Measurements from ENCODE around the gene SYTL2. TPM values are rescaled to one million over a fixed set of nuclear protein-coding genes. Genes with fewer than 3 reads are reported as not detected.

The SYTL2 gene
- polyA plus RNA-seq, 1 of the 3 experiments (the other 2 are of a cell fraction): 36.0 TPM

- Histone ChIP-seq H3K4me3 (ENCODE audit: low read depth in 2 of 2, low read length in 1 of 2) (no peak overlapping the region), H3K27ac (ENCODE audit: low read depth in 2 of 2, low read length in 1 of 2) (no peak overlapping the region), H3K36me3 (replicated peaks in 1 of 2; ENCODE audit: control insufficient read depth in 1 of 2, insufficient read depth in 2 of 2, low read length in 1 of 2) (peaks cover 4 to 5% of the 10 kb centered on the region in 2 experiments), H3K79me2 (ENCODE audit: insufficient read depth) (peaks cover 15% of the 10 kb centered on the region), H3K9me3 (no peaks in the 10 kb centered on the region), H2AFZ (ENCODE audit: low read depth) (no peak overlapping the region), H4K20me1 (ENCODE audit: insufficient read depth) (peaks cover 12% of the 10 kb centered on the region), H3K4me2 (no peak overlapping the region), H3K9me2 (0 out of 2 replicates have a peak, but pooled peaks cover 3% of the 10 kb centered on the region), H3F3A (replicated peaks; ENCODE audit: insufficient read depth) (no peaks in the 10 kb centered on the region), H3K27me3 (ENCODE audit: insufficient read depth) (no peaks in the 10 kb centered on the region), H3K9ac (no peak overlapping the region), H3K4me1 (ENCODE audit: control insufficient read depth in 1 of 2, insufficient read depth in 2 of 2, low read depth in 1 of 2, low read length in 1 of 2) (peaks cover 0 to 2% of the 10 kb centered on the region in 2 experiments; a peak in 2 of 4 replicates)
- WGBS (ENCODE audit: low lambda C conversion rate): 94% methylated on average over 1 of the region's 1 CpG
- TF ChIP-seq EZH2phosphoT487 (IDR thresholded peaks at IDR 0.05; ENCODE audit: borderline replicate concordance, low read depth) (no peak), FOSL2 (IDR thresholded peaks at IDR 0.05; ENCODE audit: borderline replicate concordance, low read depth) (no peak), ELF1 (IDR thresholded peaks at IDR 0.05) (no peak), TCF12 (IDR thresholded peaks at IDR 0.05) (no peak), YY1 (IDR thresholded peaks at IDR 0.05; ENCODE audit: low read depth) (no peak), NRF1 (IDR thresholded peaks at IDR 0.05; ENCODE audit: low read depth, low read length) (no peak), GATA2 (CRISPR knock-in tag; IDR thresholded peaks at IDR 0.05) (no peak), RCOR1 (IDR thresholded peaks at IDR 0.05; ENCODE audit: low read length) (no peak), NFIC (IDR thresholded peaks at IDR 0.05; ENCODE audit: borderline replicate concordance) (no peak)
- TF ChIP-seq, protein P1, sequence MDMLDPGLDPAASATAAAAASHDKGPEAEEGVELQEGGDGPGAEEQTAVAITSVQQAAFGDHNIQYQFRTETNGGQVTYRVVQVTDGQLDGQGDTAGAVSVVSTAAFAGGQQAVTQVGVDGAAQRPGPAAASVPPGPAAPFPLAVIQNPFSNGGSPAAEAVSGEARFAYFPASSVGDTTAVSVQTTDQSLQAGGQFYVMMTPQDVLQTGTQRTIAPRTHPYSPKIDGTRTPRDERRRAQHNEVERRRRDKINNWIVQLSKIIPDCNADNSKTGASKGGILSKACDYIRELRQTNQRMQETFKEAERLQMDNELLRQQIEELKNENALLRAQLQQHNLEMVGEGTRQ (IDR thresholded peaks at IDR 0.05; ENCODE audit: borderline replicate concordance, low read depth, low read length): no peak
- TF ChIP-seq, protein P2, sequence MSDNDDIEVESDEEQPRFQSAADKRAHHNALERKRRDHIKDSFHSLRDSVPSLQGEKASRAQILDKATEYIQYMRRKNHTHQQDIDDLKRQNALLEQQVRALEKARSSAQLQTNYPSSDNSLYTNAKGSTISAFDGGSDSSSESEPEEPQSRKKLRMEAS (IDR thresholded peaks at IDR 0.05; ENCODE audit: low read depth): no peak
- no peak for DNase-seq
- ChIA-PET POLR2A (no interaction called here), CTCF (no interaction called here)
Measured at GRCh38 chr11:85668157-85668556, 142.8 kb downstream of the SYTL2 start.

- WGBS (ENCODE audit: low lambda C conversion rate): 84% methylated on average over 3 of the region's 3 CpGs
- Histone ChIP-seq H3K4me3 (ENCODE audit: low read depth in 2 of 2, low read length in 1 of 2) (no peak overlapping the region), H3K9me3 (no peaks in the 10 kb centered on the region), H3K4me1 (ENCODE audit: control insufficient read depth in 1 of 2, insufficient read depth in 2 of 2, low read depth in 1 of 2, low read length in 1 of 2) (peaks cover 0 to 4% of the 10 kb centered on the region in 2 experiments; a peak in 2 of 4 replicates), H2AFZ (ENCODE audit: low read depth) (no peak overlapping the region), H3K79me2 (ENCODE audit: insufficient read depth) (peaks cover 30% of the 10 kb centered on the region), H3K9ac (no peak overlapping the region), H3K27me3 (ENCODE audit: insufficient read depth) (no peaks in the 10 kb centered on the region), H3K27ac (ENCODE audit: low read depth in 2 of 2, low read length in 1 of 2) (no peak overlapping the region), H4K20me1 (ENCODE audit: insufficient read depth) (peaks cover 26% of the 10 kb centered on the region), H3F3A (replicated peaks; ENCODE audit: insufficient read depth) (no peaks in the 10 kb centered on the region), H3K36me3 (replicated peaks in 1 of 2; ENCODE audit: control insufficient read depth in 1 of 2, insufficient read depth in 2 of 2, low read length in 1 of 2) (peaks cover 17 to 18% of the 10 kb centered on the region in 2 experiments), H3K9me2 (0 out of 2 replicates have a peak, but pooled peaks cover 3% of the 10 kb centered on the region), H3K4me2 (no peak overlapping the region)
- POLR2A ChIA-PET: no interaction called here
- TF ChIP-seq EP300 (IDR thresholded peaks at IDR 0.05; ENCODE audit: borderline replicate concordance in 1 of 2, low read depth in 1 of 2, low read length in 1 of 2) (no peak), FOXJ3 (CRISPR knock-in tag; IDR thresholded peaks at IDR 0.05) (no peak), POLR2AphosphoS5 (IDR thresholded peaks at IDR 0.05; ENCODE audit: low read depth, low read length) (no peak), TCF12 (IDR thresholded peaks at IDR 0.05) (no peak), SIN3A (IDR thresholded peaks at IDR 0.05; ENCODE audit: borderline replicate concordance, low read depth, low read length) (no peak), MXI1 (IDR thresholded peaks at IDR 0.05; ENCODE audit: low read depth, low read length) (no peak), YY1 (IDR thresholded peaks at IDR 0.05; ENCODE audit: low read depth) (no peak), RAD21 (IDR thresholded peaks at IDR 0.05; ENCODE audit: low read length) (no peak)
- TF ChIP-seq, protein P1 (IDR thresholded peaks at IDR 0.05; ENCODE audit: borderline replicate concordance, low read depth, low read length): no peak
- TF ChIP-seq, protein P2 (IDR thresholded peaks at IDR 0.05; ENCODE audit: low read depth): no peak
- TF ChIP-seq, protein P3, sequence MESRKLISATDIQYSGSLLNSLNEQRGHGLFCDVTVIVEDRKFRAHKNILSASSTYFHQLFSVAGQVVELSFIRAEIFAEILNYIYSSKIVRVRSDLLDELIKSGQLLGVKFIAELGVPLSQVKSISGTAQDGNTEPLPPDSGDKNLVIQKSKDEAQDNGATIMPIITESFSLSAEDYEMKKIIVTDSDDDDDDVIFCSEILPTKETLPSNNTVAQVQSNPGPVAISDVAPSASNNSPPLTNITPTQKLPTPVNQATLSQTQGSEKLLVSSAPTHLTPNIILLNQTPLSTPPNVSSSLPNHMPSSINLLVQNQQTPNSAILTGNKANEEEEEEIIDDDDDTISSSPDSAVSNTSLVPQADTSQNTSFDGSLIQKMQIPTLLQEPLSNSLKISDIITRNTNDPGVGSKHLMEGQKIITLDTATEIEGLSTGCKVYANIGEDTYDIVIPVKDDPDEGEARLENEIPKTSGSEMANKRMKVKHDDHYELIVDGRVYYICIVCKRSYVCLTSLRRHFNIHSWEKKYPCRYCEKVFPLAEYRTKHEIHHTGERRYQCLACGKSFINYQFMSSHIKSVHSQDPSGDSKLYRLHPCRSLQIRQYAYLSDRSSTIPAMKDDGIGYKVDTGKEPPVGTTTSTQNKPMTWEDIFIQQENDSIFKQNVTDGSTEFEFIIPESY (IDR thresholded peaks at IDR 0.05; ENCODE audit: borderline replicate concordance, low read depth): no peak
- TF ChIP-seq, protein P4, sequence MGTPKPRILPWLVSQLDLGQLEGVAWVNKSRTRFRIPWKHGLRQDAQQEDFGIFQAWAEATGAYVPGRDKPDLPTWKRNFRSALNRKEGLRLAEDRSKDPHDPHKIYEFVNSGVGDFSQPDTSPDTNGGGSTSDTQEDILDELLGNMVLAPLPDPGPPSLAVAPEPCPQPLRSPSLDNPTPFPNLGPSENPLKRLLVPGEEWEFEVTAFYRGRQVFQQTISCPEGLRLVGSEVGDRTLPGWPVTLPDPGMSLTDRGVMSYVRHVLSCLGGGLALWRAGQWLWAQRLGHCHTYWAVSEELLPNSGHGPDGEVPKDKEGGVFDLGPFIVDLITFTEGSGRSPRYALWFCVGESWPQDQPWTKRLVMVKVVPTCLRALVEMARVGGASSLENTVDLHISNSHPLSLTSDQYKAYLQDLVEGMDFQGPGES (IDR thresholded peaks at IDR 0.05; ENCODE audit: low read depth, low read length): no peak
- CTCF ChIA-PET: no interaction called here
- no peak for DNase-seq
Measured at GRCh38 chr11:85666687-85667086, 144.3 kb downstream of the SYTL2 start.

Measured in SK-N-SH (cell line).